Mucosa of stomach (tissue), 1 donor: ENCODE measurements around the gene CXCL3.

Experiments
- H3K27me3 ChIP-seq: one replicate; pipeline ENCODE4 v1.7.0; 2013; ENCODE audit warnings: mild to moderate bottlenecking, low read length; ENCODE audit not compliant: control insufficient read depth, insufficient read depth
- H3K36me3 ChIP-seq: one replicate; pipeline ENCODE4 v1.7.0; 2013; ENCODE audit warnings: low read length; ENCODE audit not compliant: control insufficient read depth, insufficient read depth
- H3K4me1 ChIP-seq: one replicate; pipeline ENCODE4 v1.7.0; 2013; ENCODE audit warnings: mild to moderate bottlenecking, low read length; ENCODE audit not compliant: control insufficient read depth, insufficient read depth
- H3K4me3 ChIP-seq: one replicate; pipeline ENCODE4 v1.7.0; 2013; ENCODE audit warnings: low read length
- H3K9ac ChIP-seq: one replicate; pipeline ENCODE4 v1.7.0; 2013; ENCODE audit warnings: mild to moderate bottlenecking, low read length, moderate library complexity
- H3K9me3 ChIP-seq: one replicate; pipeline ENCODE4 v1.7.0; 2013; ENCODE audit warnings: mild to moderate bottlenecking, low read length, moderate library complexity; ENCODE audit not compliant: control insufficient read depth
- donor health status: Pancreatic carcinoma.

Gene CXCL3

DNA sequence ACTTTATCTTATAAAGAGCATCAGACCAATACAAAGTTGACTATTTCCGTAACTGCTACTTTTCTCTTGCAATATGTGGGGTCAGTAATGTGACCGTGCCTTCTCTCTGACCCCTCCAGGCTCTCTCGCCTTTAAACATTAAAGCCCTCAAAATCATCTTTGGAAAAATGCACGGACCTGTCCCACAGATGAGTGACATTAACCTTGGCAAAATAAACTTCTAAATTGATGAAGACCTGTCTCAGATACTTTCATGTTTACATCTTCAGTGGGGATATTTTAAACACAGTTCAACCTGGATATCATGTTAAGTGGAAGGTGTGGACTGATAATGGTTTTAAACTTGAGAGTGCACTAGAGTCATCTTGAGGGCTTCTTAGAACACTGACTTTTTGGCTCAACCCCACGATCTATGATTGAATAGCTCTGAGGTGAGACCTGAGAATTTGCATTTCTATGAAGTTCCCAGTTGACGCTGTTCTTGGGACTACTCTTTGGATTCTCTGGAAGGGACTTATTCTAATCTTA lies 26.7 kb upstream of the CXCL3 start:
- H3K4me3 ChIP-seq, result no peak overlapping the region
- no peaks in the 10 kb centered on the region for H3K27me3 ChIP-seq
- H3K4me1 ChIP-seq, result no peaks in the 10 kb centered on the region
- no peak overlapping the region for H3K9ac ChIP-seq
- H3K9me3 ChIP-seq, result no peaks in the 10 kb centered on the region
- no peaks in the 10 kb centered on the region for H3K36me3 ChIP-seq

DNA sequence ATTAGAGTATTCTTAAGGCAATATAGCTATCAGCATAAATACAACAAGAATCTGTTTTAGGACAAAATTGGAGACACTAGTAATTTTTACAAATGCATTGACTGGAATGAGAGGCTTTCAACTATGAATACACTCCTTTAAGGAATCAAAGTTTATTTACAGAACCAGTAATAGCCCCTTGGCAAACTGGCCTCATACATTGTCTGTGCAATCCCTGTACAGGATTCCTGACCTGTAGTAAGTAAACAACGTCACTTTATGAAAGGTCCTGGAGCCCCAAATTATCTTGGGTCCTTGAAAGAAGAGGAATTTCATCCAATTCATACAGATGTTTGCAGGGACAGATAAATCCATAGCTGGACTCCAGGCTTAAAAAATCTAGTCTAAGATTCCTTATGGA lies 25.4 kb upstream of the CXCL3 start:
- no peaks in the 10 kb centered on the region for H3K4me1 ChIP-seq
- H3K36me3 ChIP-seq, result no peaks in the 10 kb centered on the region
- H3K27me3 ChIP-seq, result no peaks in the 10 kb centered on the region
- H3K9me3 ChIP-seq, result no peaks in the 10 kb centered on the region
- H3K4me3 ChIP-seq, result no peak overlapping the region
- no peak overlapping the region for H3K9ac ChIP-seq

DNA sequence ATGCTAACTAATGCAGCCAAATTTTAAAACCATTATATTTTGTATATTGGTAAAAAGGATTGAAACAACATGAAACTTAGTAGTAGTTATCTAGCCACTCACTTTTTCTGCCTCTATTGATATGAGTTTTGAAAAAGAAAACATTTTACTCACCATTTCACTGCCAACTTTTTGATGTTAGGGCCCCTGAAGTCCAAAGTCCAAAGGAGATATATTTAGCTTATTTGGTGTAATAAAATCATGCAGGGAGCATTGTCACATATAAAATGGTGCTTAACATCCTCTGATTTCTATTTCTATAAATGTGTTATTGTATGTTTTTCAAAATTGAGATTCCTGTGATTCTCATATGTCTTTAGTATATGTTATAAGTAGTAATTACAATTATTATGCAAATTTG lies 24.5 kb upstream of the CXCL3 start:
- Histone ChIP-seq H3K36me3 (no peaks in the 10 kb centered on the region), H3K9me3 (no peaks in the 10 kb centered on the region), H3K9ac (no peak overlapping the region), H3K4me1 (no peaks in the 10 kb centered on the region), H3K4me3 (no peak overlapping the region), H3K27me3 (no peaks in the 10 kb centered on the region)

DNA sequence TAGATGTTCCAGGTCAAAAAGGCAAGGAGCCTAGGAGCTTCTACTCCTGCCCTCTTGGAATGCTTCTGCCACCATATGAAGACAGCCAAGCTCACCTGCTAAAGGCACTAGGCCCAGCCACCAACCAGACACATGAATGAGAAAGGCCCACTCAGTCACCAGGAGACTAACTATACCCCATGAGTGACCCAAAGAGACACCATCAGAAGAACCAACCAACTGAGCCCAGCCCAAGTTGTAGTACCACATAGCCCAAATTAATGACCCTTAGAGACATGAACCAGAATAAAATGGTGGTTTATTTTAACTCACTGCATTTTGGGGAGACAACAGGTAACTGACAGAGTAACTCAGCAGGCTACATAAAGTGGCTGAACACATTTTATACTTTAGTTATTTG lies 22.9 kb upstream of the CXCL3 start:
- H3K4me1 ChIP-seq, result no peaks in the 10 kb centered on the region
- H3K9me3 ChIP-seq, result no peaks in the 10 kb centered on the region
- no peaks in the 10 kb centered on the region for H3K36me3 ChIP-seq
- no peak overlapping the region for H3K9ac ChIP-seq
- H3K27me3 ChIP-seq, result no peaks in the 10 kb centered on the region
- no peak overlapping the region for H3K4me3 ChIP-seq

DNA sequence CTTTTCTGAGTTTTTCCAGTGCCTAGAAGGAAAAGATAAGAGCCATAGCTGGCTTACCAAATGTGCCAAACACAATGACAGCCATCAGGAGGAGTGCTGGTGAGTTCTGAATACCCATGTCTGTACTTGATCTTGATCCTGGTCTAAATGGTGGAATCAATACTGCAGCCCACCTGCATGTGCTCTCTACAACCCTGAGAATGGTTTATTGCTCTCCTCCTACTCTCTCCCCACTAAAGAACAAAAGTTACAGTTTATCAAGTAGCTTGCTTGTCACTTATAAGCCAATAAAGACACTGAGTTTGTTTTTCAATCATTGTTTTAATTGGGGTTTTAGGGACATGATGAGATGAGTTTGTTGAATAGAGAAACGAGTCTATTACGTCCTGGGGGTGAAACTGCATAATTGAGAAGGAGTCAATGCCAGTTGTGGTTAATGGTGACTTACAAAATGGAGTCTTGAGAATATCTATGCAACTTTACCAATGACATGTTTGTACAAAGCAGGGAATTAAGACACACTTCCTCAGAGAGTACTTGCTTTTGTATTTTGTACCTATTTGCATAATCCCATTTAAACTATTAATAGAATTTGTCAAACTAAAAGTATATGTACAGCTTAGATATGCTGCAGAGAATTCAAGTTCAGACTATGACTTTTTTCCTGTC lies 20.8 kb upstream of the CXCL3 start:
- Histone ChIP-seq H3K9ac (no peak overlapping the region), H3K36me3 (no peaks in the 10 kb centered on the region), H3K4me1 (no peaks in the 10 kb centered on the region), H3K4me3 (no peak overlapping the region), H3K27me3 (no peaks in the 10 kb centered on the region), H3K9me3 (no peaks in the 10 kb centered on the region)

DNA sequence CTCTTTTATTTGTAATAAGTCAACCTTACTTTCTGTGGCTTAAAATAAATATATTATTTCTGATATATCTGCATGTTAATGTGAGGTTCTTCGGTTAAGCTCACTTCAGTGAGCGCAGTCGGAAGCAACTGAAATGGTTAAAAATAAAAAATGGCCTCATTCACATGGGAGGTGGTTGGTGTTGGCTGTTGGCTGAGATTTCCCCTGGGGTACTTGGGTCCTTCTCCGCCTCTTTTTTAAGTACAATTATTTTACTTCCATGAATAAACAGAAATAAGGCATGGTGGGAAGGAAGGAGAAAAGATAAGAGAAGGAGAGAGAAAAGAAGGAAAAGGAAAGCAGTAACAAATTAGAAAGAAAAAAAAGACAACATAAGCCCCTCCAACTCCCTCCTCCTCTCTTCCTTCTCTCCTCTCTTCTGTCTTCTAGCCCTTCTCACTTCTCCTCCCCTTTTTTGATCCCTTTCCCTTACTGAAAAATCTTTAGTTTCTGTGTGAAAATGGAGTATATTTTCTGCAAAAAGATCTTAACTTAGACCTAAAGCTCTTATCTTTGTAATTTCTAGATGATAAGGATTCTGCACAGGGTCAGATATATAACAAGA lies 19.7 kb upstream of the CXCL3 start:
- Histone ChIP-seq H3K36me3 (no peaks in the 10 kb centered on the region), H3K9me3 (no peaks in the 10 kb centered on the region), H3K4me3 (no peak overlapping the region), H3K9ac (no peak overlapping the region), H3K27me3 (no peaks in the 10 kb centered on the region), H3K4me1 (no peaks in the 10 kb centered on the region)

DNA sequence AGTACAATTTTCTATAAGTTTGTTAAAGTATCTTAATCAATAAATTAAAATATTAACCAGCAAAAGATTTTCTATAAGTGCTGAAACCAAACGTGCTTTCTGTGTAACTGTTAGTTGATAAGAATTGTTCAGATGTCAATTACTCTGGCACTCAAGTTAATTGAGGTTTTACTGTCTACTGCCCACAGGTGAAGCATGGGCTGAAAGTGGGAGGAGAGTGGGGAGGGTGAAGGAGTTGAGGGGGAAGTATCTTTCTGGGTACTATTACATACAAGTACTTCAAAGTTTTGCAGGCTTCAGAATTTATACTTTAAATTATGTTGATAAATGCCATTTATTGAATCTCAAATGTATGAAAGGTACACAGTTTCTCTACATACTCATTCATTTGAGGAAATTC lies 19.1 kb upstream of the CXCL3 start:
- Histone ChIP-seq H3K9me3 (no peaks in the 10 kb centered on the region), H3K4me3 (no peak overlapping the region), H3K36me3 (no peaks in the 10 kb centered on the region), H3K4me1 (no peaks in the 10 kb centered on the region), H3K9ac (no peak overlapping the region), H3K27me3 (no peaks in the 10 kb centered on the region)

DNA sequence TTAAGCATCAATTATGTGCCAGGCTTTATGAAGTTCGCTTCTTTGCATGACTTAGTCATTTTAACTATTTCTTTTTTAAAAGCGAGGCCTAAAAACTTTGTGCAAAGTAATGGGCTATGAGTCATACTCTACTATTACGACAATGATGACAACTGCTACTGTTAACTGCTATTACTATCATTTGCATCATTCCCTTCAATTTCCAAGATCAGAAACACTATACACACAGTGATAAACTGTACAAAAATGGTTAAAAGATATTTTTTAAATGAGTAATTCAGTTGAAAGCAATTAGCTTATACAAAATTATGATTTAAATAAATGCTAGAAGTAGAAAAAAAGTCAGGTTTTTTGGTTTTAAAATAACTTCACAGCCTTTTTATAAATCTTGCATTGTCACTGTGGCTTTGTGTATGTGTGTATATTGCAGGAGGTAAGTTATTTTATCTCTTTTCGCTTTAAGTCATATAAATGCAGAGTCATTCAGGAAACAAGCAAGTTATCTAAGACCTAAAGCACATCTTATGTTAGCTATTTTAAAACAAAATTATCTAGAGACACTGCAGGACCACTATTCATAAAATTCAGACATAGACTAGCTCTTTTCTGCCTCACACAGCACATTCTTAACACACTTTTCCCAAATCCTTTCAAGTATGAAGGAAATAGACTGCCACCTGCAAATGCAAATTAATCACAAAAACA lies 18.5 kb upstream of the CXCL3 start:
- Histone ChIP-seq H3K36me3 (no peaks in the 10 kb centered on the region), H3K4me3 (no peak overlapping the region), H3K4me1 (no peaks in the 10 kb centered on the region), H3K27me3 (no peaks in the 10 kb centered on the region), H3K9ac (no peak overlapping the region), H3K9me3 (no peaks in the 10 kb centered on the region)

DNA sequence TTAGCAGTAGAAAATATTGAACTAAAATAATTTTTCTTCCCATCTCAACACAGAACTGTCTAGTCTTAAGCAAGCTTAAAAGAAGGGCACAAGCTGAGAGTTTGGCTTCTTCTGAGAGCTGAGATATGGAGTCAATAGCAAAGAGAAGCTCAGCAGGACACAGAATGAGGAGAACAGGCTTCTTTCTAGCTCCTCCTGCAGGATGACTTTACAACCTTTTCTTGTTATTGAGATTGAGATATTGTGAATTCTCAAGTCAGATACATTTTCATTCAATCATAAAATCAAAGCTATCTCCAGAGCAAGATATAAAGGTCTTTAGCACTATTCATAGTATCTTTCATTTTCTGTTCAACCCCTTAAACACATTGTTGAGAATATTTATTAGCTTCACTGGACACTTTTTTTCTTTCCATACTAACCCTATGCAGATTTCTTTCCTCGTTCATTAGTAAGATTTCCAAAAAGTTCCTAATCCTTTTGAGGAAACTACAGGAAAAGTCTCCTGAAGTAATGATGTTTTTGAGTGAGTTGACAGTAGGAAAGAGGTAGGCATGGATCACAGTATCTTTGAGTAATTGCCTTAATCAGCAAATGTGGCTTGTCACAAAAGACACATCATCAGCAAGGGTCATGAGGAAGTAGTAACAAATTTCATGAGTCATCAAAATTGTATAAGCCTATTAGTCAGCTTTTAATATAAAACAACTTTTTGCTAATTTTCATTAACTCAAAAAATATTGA lies 17.8 kb upstream of the CXCL3 start:
- no peak overlapping the region for H3K4me3 ChIP-seq
- H3K9me3 ChIP-seq, result no peaks in the 10 kb centered on the region
- no peaks in the 10 kb centered on the region for H3K27me3 ChIP-seq
- H3K9ac ChIP-seq, result no peak overlapping the region
- no peaks in the 10 kb centered on the region for H3K4me1 ChIP-seq
- no peaks in the 10 kb centered on the region for H3K36me3 ChIP-seq

DNA sequence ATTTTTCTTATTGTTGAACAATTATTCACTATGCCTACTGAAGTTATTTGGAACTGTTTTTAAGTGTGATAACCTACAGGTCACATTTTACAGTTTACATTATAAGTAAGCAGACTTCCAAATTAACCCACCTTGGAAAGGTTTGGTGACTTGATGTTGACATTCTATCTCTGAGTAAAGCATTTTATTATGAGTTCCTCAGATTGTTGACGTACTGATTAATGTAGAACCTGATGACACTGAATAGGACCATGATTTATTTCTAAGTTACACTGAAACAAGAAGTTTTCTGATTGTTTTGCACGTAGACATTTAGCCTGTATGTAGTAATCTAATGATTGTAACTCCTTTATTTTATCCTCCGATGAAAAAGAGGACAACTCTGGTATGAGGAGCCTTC lies 17.0 kb upstream of the CXCL3 start:
- no peak overlapping the region for H3K9ac ChIP-seq
- H3K4me1 ChIP-seq, result no peaks in the 10 kb centered on the region
- H3K27me3 ChIP-seq, result no peaks in the 10 kb centered on the region
- no peaks in the 10 kb centered on the region for H3K36me3 ChIP-seq
- H3K4me3 ChIP-seq, result no peak overlapping the region
- H3K9me3 ChIP-seq, result no peaks in the 10 kb centered on the region

DNA sequence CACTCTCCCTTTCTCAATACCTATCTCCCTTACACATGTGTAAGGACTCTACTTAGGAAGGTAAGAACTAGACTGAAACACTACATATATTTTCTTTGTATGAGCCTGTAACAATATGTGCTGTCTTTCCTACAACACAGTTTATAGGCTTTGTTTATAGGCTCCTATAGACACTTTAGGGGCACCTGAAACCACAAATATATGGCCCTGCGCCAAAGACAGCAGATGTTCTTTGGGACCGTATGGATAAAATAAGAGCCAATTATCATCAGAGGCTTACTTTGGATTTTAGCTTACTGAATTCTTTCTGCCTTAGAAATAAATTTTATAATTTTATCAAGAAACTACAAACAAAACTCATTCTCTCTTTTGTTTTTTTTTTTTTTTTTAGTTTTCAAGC lies 16.6 kb upstream of the CXCL3 start:
- no peaks in the 10 kb centered on the region for H3K9me3 ChIP-seq
- H3K36me3 ChIP-seq, result no peaks in the 10 kb centered on the region
- no peaks in the 10 kb centered on the region for H3K4me1 ChIP-seq
- no peak overlapping the region for H3K9ac ChIP-seq
- H3K4me3 ChIP-seq, result no peak overlapping the region
- H3K27me3 ChIP-seq, result no peaks in the 10 kb centered on the region
